Neural progenitor cell (in vitro differentiated cells): ENCODE data around the gene ULK4. TPM values are rescaled to one million over a fixed set of nuclear protein-coding genes. Genes with fewer than 3 reads are reported as not detected.

Experiments
- DNase-seq: peaks from one replicate; pipeline ENCODE4 v3.0.0-alpha.2; 2016; ENCODE audit warnings: low spot score
- H2AFZ ChIP-seq: fragments of 200-600 bp; sonication (generic); replicated peaks from 2 replicates; pipeline ENCODE4 v1.6.1; 2016; ENCODE audit warnings: antibody characterized with exemption
- H3F3A ChIP-seq: fragments of 200-600 bp; sonication (generic); 2 replicates; pipeline ENCODE4 v1.6.1; 2016; ENCODE audit warnings: antibody characterized with exemption, low read depth
- H3K27ac ChIP-seq: fragments of 200-600 bp; sonication (generic); 2 replicates; pipeline ENCODE4 v1.5.1; 2016; ENCODE audit warnings: mild to moderate bottlenecking
- H3K27me3 ChIP-seq: fragments of 200-600 bp; sonication (generic); 2 replicates; pipeline ENCODE4 v1.6.1; 2016; ENCODE audit warnings: mild to moderate bottlenecking, moderate library complexity
- H3K36me3 ChIP-seq: fragments of 200-600 bp; sonication (generic); 2 replicates; pipeline ENCODE4 v1.5.1; 2016
- H3K4me1 ChIP-seq: fragments of 200-600 bp; sonication (generic); 2 replicates; pipeline ENCODE4 v1.6.1; 2016; ENCODE audit warnings: mixed run types
- H3K4me2 ChIP-seq: fragments of 200-600 bp; sonication (generic); 2 replicates; pipeline ENCODE4 v1.6.1; 2016
- H3K4me3 ChIP-seq: fragments of 200-600 bp; sonication (generic); 2 replicates; pipeline ENCODE4 v1.5.1; 2016
- H3K79me2 ChIP-seq: fragments of 200-600 bp; sonication (generic); 2 replicates; pipeline ENCODE4 v1.6.1; 2016; ENCODE audit warnings: low read depth
- H3K9ac ChIP-seq: fragments of 200-600 bp; sonication (generic); 2 replicates; pipeline ENCODE4 v1.6.1; 2016
- H3K9me3 ChIP-seq: fragments of 200-600 bp; sonication (generic); 2 replicates; pipeline ENCODE4 v1.5.1; 2016; ENCODE audit warnings: low read depth
- H4K20me1 ChIP-seq: fragments of 200-600 bp; sonication (generic); 2 replicates; pipeline ENCODE4 v1.6.1; 2016; ENCODE audit warnings: low read depth
- H3K27ac Mint-ChIP-seq: 3 replicates; pipeline ENCODE4 v1.8.0; 2021; ENCODE audit warnings: mixed read lengths
- H3K27me3 Mint-ChIP-seq: 2 replicates; pipeline ENCODE4 v1.8.0; 2022; ENCODE audit warnings: low read depth, mild to moderate bottlenecking, inconsistent platforms, moderate library complexity, mixed read lengths; ENCODE audit not compliant: insufficient read depth
- H3K36me3 Mint-ChIP-seq: 3 replicates; pipeline ENCODE4 v1.8.0; 2021; ENCODE audit warnings: mixed read lengths
- H3K4me1 Mint-ChIP-seq: 3 replicates; pipeline ENCODE4 v1.8.0; 2021; ENCODE audit warnings: mixed read lengths
- H3K4me3 Mint-ChIP-seq: 3 replicates; pipeline ENCODE4 v1.8.0; 2021; ENCODE audit warnings: mild to moderate bottlenecking, moderate library complexity, mixed read lengths
- H3K9me3 Mint-ChIP-seq: 3 replicates; pipeline ENCODE4 v1.8.0; 2020; ENCODE audit warnings: mixed read lengths
- CTCF ChIP-seq: fragments of 200-600 bp; sonication (generic); IDR thresholded peaks from 2 replicates; pipeline ENCODE4 v1.5.1; 2017; ENCODE audit warnings: antibody characterized with exemption, mild to moderate bottlenecking
- EZH2 ChIP-seq: fragments of 200-600 bp; sonication (generic); IDR thresholded peaks from 2 replicates; pipeline ENCODE4 v1.6.1; 2017; ENCODE audit warnings: antibody characterized with exemption, mild to moderate bottlenecking, moderate library complexity
- EZH2phosphoT487 ChIP-seq: fragments of 200-600 bp; sonication (generic); IDR thresholded peaks from 2 replicates; pipeline ENCODE4 v1.6.1; 2017; ENCODE audit warnings: antibody characterized with exemption
- total RNA-seq: library from RNA; depleted of rRNA; stranded (reverse); fragments of >200 nt; gene quantifications from 2 replicates; pipeline ENCODE4 v1.2.3, GENCODE V29; 2015; ENCODE audit warnings: low replicate concordance

ULK4 gene
- total RNA-seq, 1 donor from 2014 or later: 33.0 TPM

- TF ChIP-seq CTCF: no peak
- TF ChIP-seq EZH2: no peak
- no peak for TF ChIP-seq EZH2phosphoT487
- Histone ChIP-seq H3F3A (no peaks in the 10 kb centered on the region), H3K9ac (no peak overlapping the region), H3K4me1 (no peaks in the 10 kb centered on the region), H3K27me3 (no peaks in the 10 kb centered on the region), H3K4me2 (no peak overlapping the region), H3K27ac (no peak overlapping the region), H3K36me3 (no peaks in the 10 kb centered on the region), H2AFZ (no peak overlapping the region), H3K9me3 (peaks cover 6% of the 10 kb centered on the region), H4K20me1 (no peaks in the 10 kb centered on the region), H3K79me2 (no peaks in the 10 kb centered on the region), H3K4me3 (no peak overlapping the region)
- Mint-ChIP-seq H3K4me3 (no peak overlapping the region), H3K9me3 (no peaks in the 10 kb centered on the region), H3K27ac (no peak overlapping the region), H3K36me3 (no peaks in the 10 kb centered on the region), H3K4me1 (no peaks in the 10 kb centered on the region), H3K27me3 (no peaks in the 10 kb centered on the region)
- DNase-seq: no peak
Measured at GRCh38 chr3:41701191-41701698, 260.7 kb downstream of the ULK4 start.

GRCh38 chr3:41700155-41700554, 261.7 kb downstream of the ULK4 start:
- H3K36me3 Mint-ChIP-seq: peaks cover 1% of the 10 kb centered on the region
- H3K9me3 ChIP-seq: peaks cover 6% of the 10 kb centered on the region
- no peak for DNase-seq
- no peaks in the 10 kb centered on the region for H3F3A ChIP-seq
- no peaks in the 10 kb centered on the region for H3K27me3 ChIP-seq
- no peak overlapping the region for H3K4me3 ChIP-seq
- H3K4me1 ChIP-seq: no peaks in the 10 kb centered on the region
- no peak overlapping the region for H2AFZ ChIP-seq
- H3K4me3 Mint-ChIP-seq: no peak overlapping the region
- H3K4me1 Mint-ChIP-seq: no peaks in the 10 kb centered on the region
- H3K36me3 ChIP-seq: no peaks in the 10 kb centered on the region
- no peak overlapping the region for H3K4me2 ChIP-seq
- H3K27ac ChIP-seq: no peak overlapping the region
- H3K9me3 Mint-ChIP-seq: peaks cover 3% of the 10 kb centered on the region
- no peaks in the 10 kb centered on the region for H4K20me1 ChIP-seq
- no peaks in the 10 kb centered on the region for H3K79me2 ChIP-seq
- H3K27me3 Mint-ChIP-seq: no peaks in the 10 kb centered on the region
- H3K9ac ChIP-seq: no peak overlapping the region
- TF ChIP-seq EZH2 (no peak), CTCF (no peak), EZH2phosphoT487 (no peak)
- no peak overlapping the region for H3K27ac Mint-ChIP-seq

- no peak for TF ChIP-seq CTCF
- no peak for TF ChIP-seq EZH2
- TF ChIP-seq EZH2phosphoT487: no peak
- no peaks in the 10 kb centered on the region for H3K4me1 ChIP-seq
- no peaks in the 10 kb centered on the region for H3K36me3 ChIP-seq
- H3K9ac ChIP-seq: no peak overlapping the region
- DNase-seq: no peak
- H3K27ac ChIP-seq: no peak overlapping the region
- Mint-ChIP-seq H3K9me3 (peaks cover 5% of the 10 kb centered on the region), H3K27ac (no peak overlapping the region), H3K4me3 (no peak overlapping the region), H3K27me3 (no peaks in the 10 kb centered on the region), H3K36me3 (peaks cover 2% of the 10 kb centered on the region), H3K4me1 (no peaks in the 10 kb centered on the region)
- no peak overlapping the region for H3K4me2 ChIP-seq
- H3K4me3 ChIP-seq: no peak overlapping the region
- H3K79me2 ChIP-seq: no peaks in the 10 kb centered on the region
- H2AFZ ChIP-seq: no peak overlapping the region
- peaks cover 6% of the 10 kb centered on the region for H3K9me3 ChIP-seq
- H4K20me1 ChIP-seq: no peaks in the 10 kb centered on the region
- H3K27me3 ChIP-seq: no peaks in the 10 kb centered on the region
- no peaks in the 10 kb centered on the region for H3F3A ChIP-seq
Measured at GRCh38 chr3:41698898-41699297, 263.0 kb downstream of the ULK4 start.
